CD4-positive, alpha-beta memory T cell (primary cell): ENCODE results near the gene ITM2B. TPM values are rescaled to one million over a fixed set of nuclear protein-coding genes. Genes with fewer than 3 reads are reported as not detected.
"Not testable (repeated sequence)": the region's sequence is repeated elsewhere in the genome, so short reads cannot be mapped to it uniquely, and the experiment has no call there.

ENCODE experiments used
- CTCF ChIA-PET: fragments of 350-600 bp; sonication (Branson Sonifier 250); formaldehyde crosslinking; loops from one replicate; lab custom pipeline; 2021; ENCODE audit warnings: inconsistent platforms; ENCODE audit not compliant: partially characterized antibody; lab: Charles Lee
- POLR2A ChIA-PET: fragments of 350-600 bp; sonication (Branson Sonifier 250); formaldehyde crosslinking; loops from one replicate; lab custom pipeline; 2021; ENCODE audit not compliant: partially characterized antibody; lab: Charles Lee
- DNase-seq, 5 donors: peaks; one replicate each; pipeline versions ENCODE4 v3.0.0 to v3.0.0-alpha.2; 2020 to 2022; ENCODE audit warnings: mixed read lengths in 1 of 5
- H3K27ac ChIP-seq: one replicate; pipeline ENCODE4 v1.7.0; 2013; ENCODE audit warnings: low read depth, low read length
- H3K27me3 ChIP-seq: 2 replicates; pipeline ENCODE4 v1.7.0; 2013; ENCODE audit warnings: mild to moderate bottlenecking, low read length, moderate library complexity; ENCODE audit not compliant: insufficient read depth
- H3K36me3 ChIP-seq: 2 replicates; pipeline ENCODE4 v1.7.0; 2013; ENCODE audit warnings: mild to moderate bottlenecking, low read length, moderate library complexity; ENCODE audit not compliant: insufficient read depth
- H3K4me1 ChIP-seq: 2 replicates; pipeline ENCODE4 v1.7.0; 2013; ENCODE audit warnings: mild to moderate bottlenecking, low read length, moderate library complexity; ENCODE audit not compliant: insufficient read depth
- H3K4me3 ChIP-seq, 2 donors: one replicate each; pipeline ENCODE4 v1.7.0; 2013; ENCODE audit warnings: low read length in 2 of 2, mild to moderate bottlenecking in 1 of 2
- H3K9me3 ChIP-seq, 2 donors: one replicate each; pipeline ENCODE4 v1.7.0; 2013; ENCODE audit warnings: low read length in 2 of 2, control low read depth in 1 of 2; ENCODE audit not compliant: control insufficient read depth in 1 of 2
- H3K27ac Mint-ChIP-seq, 7 donors: one replicate each; pipeline ENCODE4 v1.8.0; 2020 to 2021; ENCODE audit warnings: mixed read lengths in 7 of 7, mild to moderate bottlenecking in 6 of 7, inconsistent platforms in 3 of 7, moderate library complexity in 3 of 7
- H3K27me3 Mint-ChIP-seq, 2 donors: one replicate each; pipeline ENCODE4 v1.8.0; 2020 to 2021; ENCODE audit warnings: mixed read lengths in 2 of 2
- H3K36me3 Mint-ChIP-seq, 2 donors: one replicate each; pipeline ENCODE4 v1.8.0; 2020 to 2021; ENCODE audit warnings: mixed read lengths in 2 of 2, inconsistent platforms in 1 of 2, mild to moderate bottlenecking in 1 of 2
- H3K4me1 Mint-ChIP-seq, 4 donors: one replicate each; pipeline ENCODE4 v1.8.0; 2020 to 2021; ENCODE audit warnings: mixed read lengths in 4 of 4, mild to moderate bottlenecking in 1 of 4
- H3K4me3 Mint-ChIP-seq, 8 donors: one replicate each; pipeline ENCODE4 v1.8.0; 2020 to 2021; ENCODE audit warnings: mixed read lengths in 8 of 8, mild to moderate bottlenecking in 7 of 8, moderate library complexity in 6 of 8, inconsistent platforms in 3 of 8
- H3K9me3 Mint-ChIP-seq, 8 donors: one replicate each; pipeline ENCODE4 v1.8.0; 2020 to 2021; ENCODE audit warnings: mixed read lengths in 8 of 8, mild to moderate bottlenecking in 5 of 8, inconsistent platforms in 3 of 8, moderate library complexity in 1 of 8
- intact Hi-C: fragments of 100-400 bp; cut with micrococcal nuclease; formaldehyde crosslinking; loops from one replicate; pipeline ENCODE4 v1.15.1; 2023
- polyA plus RNA-seq, 2 donors: library from polyadenylated mRNA; unstranded; fragments of 300-500 nt; fragmentation: Illumina TruSeq; gene quantifications; one replicate each; pipeline ENCODE4 v1.2.3, GENCODE V29; 2021
- total RNA-seq, 2 experiments: library from RNA; stranded (reverse); gene quantifications; one replicate each; pipeline ENCODE4 v1.2.3, GENCODE V29; 2021

The ITM2B gene
- total and polyA plus RNA-seq, 4 experiments from 2014 or later, result 653 to 1,558 (median 1,062) TPM

DNA sequence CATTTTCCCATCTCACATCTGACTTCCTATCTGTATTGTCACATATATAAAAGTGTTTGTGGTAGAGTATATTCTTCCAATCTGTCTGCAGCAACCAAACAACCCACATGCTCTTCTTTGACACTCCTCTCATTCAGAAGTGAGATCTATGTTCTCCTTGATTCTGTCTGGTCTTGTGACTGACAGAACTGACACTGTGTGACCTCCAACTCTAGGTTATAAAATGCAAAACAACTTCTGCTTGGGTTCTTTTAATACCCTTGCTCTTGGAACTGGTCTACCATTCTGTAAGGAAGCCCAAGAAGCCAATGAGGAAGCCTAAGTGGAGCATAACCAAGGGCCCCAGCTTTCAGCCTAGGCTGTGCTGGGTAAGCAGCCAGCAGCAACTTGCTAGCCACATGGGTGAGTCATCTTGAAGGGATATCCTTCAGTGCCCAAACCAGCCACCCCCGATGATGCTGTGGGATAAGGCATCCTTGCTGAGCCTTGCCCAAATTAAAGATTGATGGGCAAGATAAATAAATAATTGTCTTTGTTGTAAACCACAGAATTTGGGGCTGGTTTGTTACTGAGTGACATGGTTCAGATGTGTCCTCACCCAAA lies 18.4 kb upstream of the ITM2B start:
- no peaks in the 10 kb centered on the region for H3K36me3 ChIP-seq
- H3K4me3 ChIP-seq, result no peak overlapping the region
- peaks cover 0 to 1% of the 10 kb centered on the region in 2 donors for H3K27me3 Mint-ChIP-seq
- no peak for DNase-seq
- peaks cover 16% of the 10 kb centered on the region for H3K4me1 ChIP-seq
- H3K27ac Mint-ChIP-seq, result no peak overlapping the region
- POLR2A ChIA-PET, result no interaction called here
- intact Hi-C loops, result no loop called here
- peaks cover 16 to 47% (median 35%) of the 10 kb centered on the region in 4 donors for H3K4me1 Mint-ChIP-seq
- no peak overlapping the region for H3K4me3 Mint-ChIP-seq
- H3K36me3 Mint-ChIP-seq, result peaks cover 1 to 3% of the 10 kb centered on the region in 2 donors
- H3K9me3 ChIP-seq, result no peaks in the 10 kb centered on the region
- CTCF ChIA-PET, result no interaction called here
- no peaks in the 10 kb centered on the region for H3K27me3 ChIP-seq
- H3K9me3 Mint-ChIP-seq, result peaks cover 0 to 10% (median 2%) of the 10 kb centered on the region in 8 donors
- no peak overlapping the region for H3K27ac ChIP-seq

DNA sequence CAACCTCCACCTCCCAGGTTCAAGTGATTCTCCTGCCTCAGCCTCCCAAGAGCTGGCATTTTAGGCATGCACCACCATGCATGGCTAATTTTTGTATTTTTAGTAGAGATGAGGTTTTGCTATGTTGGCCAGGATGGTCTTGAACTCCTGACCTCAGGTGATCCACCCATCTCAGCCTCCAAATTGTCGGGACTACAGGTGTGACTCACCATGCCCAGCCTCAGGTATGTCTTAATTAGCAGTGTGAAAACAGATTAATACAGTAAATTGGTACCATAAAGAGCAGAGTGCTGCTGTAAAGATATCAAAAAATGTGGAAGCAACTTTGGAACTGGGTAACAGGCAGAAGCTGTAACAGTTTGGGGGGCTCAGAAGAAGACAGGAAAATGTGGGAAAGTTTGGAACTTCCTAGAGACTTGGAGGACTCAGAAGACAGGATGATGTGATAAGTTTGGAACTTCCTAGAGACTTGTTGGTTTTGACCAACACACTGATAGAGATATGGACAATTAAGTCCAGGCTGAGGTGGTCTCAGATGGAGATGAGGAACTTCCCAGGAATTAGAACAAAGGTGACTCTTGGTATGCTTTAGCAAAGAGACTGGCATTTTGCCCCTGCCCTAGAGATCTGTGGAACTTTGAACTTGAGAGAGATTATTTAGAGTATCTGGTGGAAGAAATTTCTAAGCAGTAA lies 17.3 kb upstream of the ITM2B start:
- H3K36me3 Mint-ChIP-seq, H3K27me3 Mint-ChIP-seq, H3K36me3 ChIP-seq, CTCF ChIA-PET, H3K9me3 ChIP-seq, H3K27ac ChIP-seq, H3K9me3 Mint-ChIP-seq, H3K27me3 ChIP-seq, DNase-seq, H3K4me3 ChIP-seq, intact Hi-C loops: not testable (repeated sequence)
- Mint-ChIP-seq H3K27ac (peak overlapping the region in 3 of 7 donors; percentile 53 to 73 (median 63)), H3K4me1 (peaks cover 24 to 50% (median 41%) of the 10 kb centered on the region in 4 donors), H3K4me3 (peak overlapping the region in 1 of 8 donors; percentile 3)
- H3K4me1 ChIP-seq, result peaks cover 26% of the 10 kb centered on the region
- POLR2A ChIA-PET, result interaction anchor here (9.5 kb wide), 1 partner anchor 16 kb away, joined by 180 read pairs; the partner anchor contains the start of gene ITM2B

DNA sequence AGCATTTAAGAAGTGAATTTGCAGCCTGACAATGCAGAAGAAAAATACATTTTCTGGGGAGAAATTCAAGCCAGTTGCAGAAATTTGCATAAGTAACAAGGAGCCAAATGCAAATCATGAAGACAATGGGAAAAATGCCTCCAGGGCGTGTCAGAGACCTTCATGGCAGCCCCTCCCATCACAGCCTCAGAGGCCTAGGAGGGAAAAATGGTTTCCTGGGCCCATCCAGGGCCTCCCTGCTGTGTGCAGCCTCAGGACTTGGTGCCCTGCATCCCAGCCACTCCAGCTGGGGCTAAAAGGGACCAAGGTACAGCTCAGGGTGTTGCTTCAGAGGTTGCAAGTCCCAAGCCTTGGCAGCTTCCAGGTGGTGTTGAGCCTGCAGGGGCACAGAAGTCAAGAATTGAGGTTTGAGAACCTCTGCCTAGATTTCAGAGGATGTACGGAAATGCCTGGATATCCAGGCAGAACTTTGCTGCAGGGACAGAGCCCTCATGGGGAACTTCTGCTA lies 16.7 kb upstream of the ITM2B start:
- Mint-ChIP-seq H3K4me1 (peaks cover 30 to 55% (median 45%) of the 10 kb centered on the region in 4 donors), H3K4me3 (no peak overlapping the region), H3K27ac (peak overlapping the region in 2 of 7 donors; percentile 53 to 75), H3K36me3 (peaks cover 3% of the 10 kb centered on the region in 2 donors), H3K9me3 (peaks cover 0 to 10% (median 2%) of the 10 kb centered on the region in 8 donors), H3K27me3 (peaks cover 0 to 1% of the 10 kb centered on the region in 2 donors)
- no peaks in the 10 kb centered on the region for H3K27me3 ChIP-seq
- no peaks in the 10 kb centered on the region for H3K9me3 ChIP-seq
- DNase-seq, result no peak
- no peak overlapping the region for H3K4me3 ChIP-seq
- H3K36me3 ChIP-seq, result no peaks in the 10 kb centered on the region
- peaks cover 32% of the 10 kb centered on the region for H3K4me1 ChIP-seq
- POLR2A ChIA-PET, result interaction anchor here (9.5 kb wide), 1 partner anchor 15 kb away, joined by 180 read pairs; the partner anchor contains the start of gene ITM2B
- CTCF ChIA-PET, result no interaction called here
- intact Hi-C loops, result no loop called here
- no peak overlapping the region for H3K27ac ChIP-seq

DNA sequence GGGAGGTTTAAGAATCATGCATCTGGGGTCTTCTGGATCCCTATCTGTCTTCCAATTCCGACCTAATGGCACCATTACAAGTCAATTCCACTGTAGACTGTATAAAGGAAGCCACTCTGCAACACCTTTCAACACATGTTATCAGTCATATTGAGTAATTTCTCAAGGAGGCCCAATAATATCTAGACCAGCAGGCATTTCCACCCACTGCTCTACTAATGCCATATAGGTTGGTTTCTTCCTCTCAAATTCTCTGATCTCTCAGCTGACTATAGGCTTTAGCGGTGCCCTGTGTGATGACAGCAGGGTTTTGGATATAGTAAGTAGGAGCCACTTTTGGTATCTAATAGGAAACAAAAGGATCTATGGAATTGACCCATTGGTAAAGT lies 12.4 kb upstream of the ITM2B start:
- intact Hi-C loops, result no loop called here
- peaks cover 48 to 71% (median 60%) of the 10 kb centered on the region in 4 donors for H3K4me1 Mint-ChIP-seq
- DNase-seq, result no peak

DNA sequence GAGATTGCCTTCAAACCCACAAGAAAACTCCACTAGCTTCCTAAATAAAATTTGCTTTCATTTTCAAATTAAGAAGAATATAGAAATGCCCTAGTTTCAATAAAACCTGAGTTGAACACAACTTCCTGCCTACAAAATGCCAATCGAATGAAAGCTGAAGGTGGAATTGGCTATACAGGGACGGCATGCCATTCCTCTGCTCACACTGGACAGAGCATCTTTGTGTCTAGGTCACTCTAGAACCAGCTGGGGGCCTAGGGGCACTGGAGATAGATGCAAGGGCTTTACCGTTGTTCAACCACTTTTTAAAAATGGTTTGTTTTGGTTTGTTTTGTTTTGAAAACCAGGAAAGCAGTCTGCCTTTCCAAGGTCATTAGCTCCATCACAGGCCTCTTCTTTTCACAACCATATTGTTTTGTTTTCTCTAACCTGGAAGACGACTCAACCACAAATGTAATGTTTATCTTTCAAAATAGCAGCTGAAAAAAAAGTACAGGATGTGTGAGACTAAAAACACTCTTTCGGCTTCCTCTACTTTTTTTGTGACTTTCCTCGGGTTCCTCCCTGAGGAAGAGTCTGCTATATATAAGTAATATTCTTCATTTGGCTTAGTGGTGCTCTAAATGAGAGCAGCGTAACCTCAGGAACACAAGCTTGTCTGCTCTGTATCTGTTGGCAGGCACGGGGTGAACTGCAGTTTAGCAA lies 11.9 kb upstream of the ITM2B start:
- Mint-ChIP-seq H3K4me1 (peaks cover 46 to 67% (median 55%) of the 10 kb centered on the region in 4 donors), H3K4me3 (peak overlapping the region; percentile 65 to 89 (median 82)), H3K36me3 (peaks cover 3% of the 10 kb centered on the region in 2 donors), H3K9me3 (peaks cover 0 to 7% (median 0%) of the 10 kb centered on the region in 8 donors), H3K27ac (peak overlapping the region; percentile 90 to 98 (median 98)), H3K27me3 (no peaks in the 10 kb centered on the region)
- H3K4me1 ChIP-seq, result peaks cover 62% of the 10 kb centered on the region
- no peaks in the 10 kb centered on the region for H3K9me3 ChIP-seq
- H3K27ac ChIP-seq, result peak overlapping the region; percentile 71
- ChIA-PET POLR2A (interaction anchor here (0.6 to 9.5 kb wide), 26 partner anchors 10 to 311 kb away, joined by 3 to 180 read pairs (median 4); partner anchors contain the start of genes ITM2B, LPAR6, MED4 and NUDT15), CTCF (interaction anchor here (0.6 to 2.9 kb wide), 16 partner anchors 8 to 127 kb away, joined by 3 to 30 read pairs (median 4); partner anchors contain the start of genes ITM2B and MED4)
- peak overlapping the region in 1 of 2 donors; percentile 18 for H3K4me3 ChIP-seq
- peak in 4 of 5 donors; percentile 36 to 50 (median 46) for DNase-seq
- no peaks in the 10 kb centered on the region for H3K36me3 ChIP-seq
- intact Hi-C loops, result loop anchor here (1.0 kb wide), 3 partner anchors 12 to 65 kb away; partner anchors contain the start of gene ITM2B
- no peaks in the 10 kb centered on the region for H3K27me3 ChIP-seq

More for the DNA sequence above, 12.4 kb upstream of the ITM2B start:
- Mint-ChIP-seq H3K27me3 (no peaks in the 10 kb centered on the region), H3K36me3 (peaks cover 3% of the 10 kb centered on the region in 2 donors), H3K27ac (peak overlapping the region; percentile 90 to 98 (median 98)), H3K9me3 (peaks cover 0 to 7% (median under 1%) of the 10 kb centered on the region in 8 donors), H3K4me3 (peak overlapping the region; percentile 65 to 89 (median 82))
- Histone ChIP-seq H3K9me3 (no peaks in the 10 kb centered on the region), H3K4me3 (peak overlapping the region in 1 of 2 donors; percentile 18), H3K4me1 (peaks cover 62% of the 10 kb centered on the region), H3K27me3 (no peaks in the 10 kb centered on the region), H3K27ac (peak overlapping the region; percentile 71), H3K36me3 (no peaks in the 10 kb centered on the region)
- POLR2A ChIA-PET, result interaction anchor here (0.6 to 9.5 kb wide), 23 partner anchors 9 to 284 kb away, joined by 3 to 180 read pairs (median 6); partner anchors contain the start of genes ITM2B, LPAR6, MED4 and NUDT15
- CTCF ChIA-PET, result interaction anchor here (0.6 to 2.9 kb wide), 15 partner anchors 7 to 126 kb away, joined by 3 to 30 read pairs (median 5); partner anchors contain the start of genes ITM2B and MED4

DNA sequence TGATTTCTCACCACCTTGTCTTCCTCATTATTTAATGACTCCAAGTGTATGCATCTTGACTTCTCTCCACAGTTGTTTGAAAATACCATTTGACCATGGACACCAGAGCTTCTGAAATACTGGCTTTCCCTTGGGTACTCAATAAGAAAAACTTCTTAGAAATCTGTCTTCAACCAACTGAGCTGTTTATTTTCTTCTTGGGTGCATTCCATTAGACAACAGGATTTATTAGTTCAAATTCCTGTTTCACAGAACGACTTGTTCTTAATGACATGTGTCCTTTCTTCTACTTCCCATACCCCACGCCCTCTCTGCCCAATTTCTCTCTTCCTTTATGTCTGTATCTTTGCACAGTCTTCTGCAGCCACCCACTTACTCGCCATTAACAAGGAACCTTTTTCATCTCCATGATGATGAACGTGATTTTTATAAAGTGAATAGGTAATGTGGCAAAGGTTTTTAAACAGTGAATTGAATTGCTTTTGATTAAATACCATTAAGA lies 11.3 kb upstream of the ITM2B start:
- CTCF ChIA-PET, result interaction anchor here (1.1 to 2.9 kb wide), 11 partner anchors 9 to 95 kb away, joined by 3 to 30 read pairs (median 6); partner anchors contain the start of gene ITM2B
- H3K36me3 Mint-ChIP-seq, result peaks cover 3% of the 10 kb centered on the region in 2 donors
- peak overlapping the region; percentile 65 to 89 (median 82) for H3K4me3 Mint-ChIP-seq
- Histone ChIP-seq H3K9me3 (no peaks in the 10 kb centered on the region), H3K4me3 (peak overlapping the region; percentile 13 to 18), H3K27ac (peak overlapping the region; percentile 71), H3K27me3 (no peaks in the 10 kb centered on the region), H3K4me1 (peaks cover 62% of the 10 kb centered on the region), H3K36me3 (no peaks in the 10 kb centered on the region)
- POLR2A ChIA-PET, result interaction anchor here (0.7 to 9.5 kb wide), 21 partner anchors 10 to 311 kb away, joined by 3 to 180 read pairs (median 7); partner anchors contain the start of genes ITM2B, MED4, NUDT15 and RCBTB2
- peak overlapping the region; percentile 90 to 98 (median 98) for H3K27ac Mint-ChIP-seq
- peaks cover 0 to 7% (median 0%) of the 10 kb centered on the region in 8 donors for H3K9me3 Mint-ChIP-seq
- intact Hi-C loops, result loop anchor here (1.0 kb wide), 3 partner anchors 12 to 65 kb away; partner anchors contain the start of gene ITM2B
- DNase-seq, result no peak
- no peaks in the 10 kb centered on the region for H3K27me3 Mint-ChIP-seq
- H3K4me1 Mint-ChIP-seq, result peaks cover 47 to 67% (median 57%) of the 10 kb centered on the region in 4 donors
